Stimulated activated CD4-positive, alpha-beta T cell treated with anti-CD3 and anti-CD28 coated beads, TNF-alpha, amount 100 ng/mL, for 1 hour (primary cell): Measurements from ENCODE around the gene C18orf63.
"Not testable (repeated sequence)": the region's sequence is repeated elsewhere in the genome, so short reads cannot be mapped to it uniquely, and the experiment has no call there.

Experiments used
- DNase-seq, 3 donors: peaks; one replicate each; pipeline ENCODE4 v3.0.0-alpha.2; 2020; ENCODE audit warnings: low read depth in 3 of 3, low spot score in 1 of 3

The C18orf63 gene

DNA sequence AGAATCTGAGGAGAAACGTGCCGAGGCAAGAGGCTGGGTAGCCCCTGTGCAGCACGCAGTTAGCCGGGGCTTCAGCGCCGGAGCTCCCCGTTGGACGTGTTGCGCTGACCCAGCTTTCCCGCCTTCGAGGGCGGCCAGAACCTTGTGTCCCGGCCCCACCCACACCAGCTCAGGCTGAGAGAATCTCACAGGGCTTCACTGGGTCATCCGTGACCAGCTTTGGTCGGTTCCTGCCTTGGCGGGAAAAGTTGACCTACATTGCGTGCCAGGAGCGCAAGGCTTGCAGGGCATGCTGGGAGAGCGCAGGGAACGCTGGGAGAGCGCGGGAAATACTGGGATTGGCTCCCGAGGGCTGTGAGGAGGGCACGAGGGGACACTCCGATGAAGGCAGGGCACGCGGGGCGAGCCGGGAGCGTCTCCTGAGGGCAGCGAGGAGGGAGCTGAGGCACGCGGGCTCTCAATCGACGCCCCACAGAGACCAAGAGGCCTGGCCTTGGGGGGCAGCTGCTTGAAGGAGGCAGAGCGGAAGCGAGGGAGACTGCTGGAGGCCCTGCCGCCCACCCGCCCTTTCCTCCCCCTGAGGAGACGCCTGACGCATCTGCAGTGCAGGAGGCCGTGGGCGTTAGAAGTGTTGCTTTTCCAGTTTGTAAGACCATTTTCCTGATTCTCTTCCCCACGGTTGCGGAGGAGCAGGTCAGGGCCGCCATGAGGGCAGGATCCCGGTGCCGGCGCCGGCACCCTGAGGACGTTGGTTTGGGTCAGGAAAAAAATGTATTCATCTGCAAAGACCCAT lies at the start of gene C18orf63:
C18orf63 (plus strand) TSS at position 376 of the 793 bp plus-strand sequence. CDS start 2,027 bp downstream, outside the sequence.
- no peak for DNase-seq

DNA sequence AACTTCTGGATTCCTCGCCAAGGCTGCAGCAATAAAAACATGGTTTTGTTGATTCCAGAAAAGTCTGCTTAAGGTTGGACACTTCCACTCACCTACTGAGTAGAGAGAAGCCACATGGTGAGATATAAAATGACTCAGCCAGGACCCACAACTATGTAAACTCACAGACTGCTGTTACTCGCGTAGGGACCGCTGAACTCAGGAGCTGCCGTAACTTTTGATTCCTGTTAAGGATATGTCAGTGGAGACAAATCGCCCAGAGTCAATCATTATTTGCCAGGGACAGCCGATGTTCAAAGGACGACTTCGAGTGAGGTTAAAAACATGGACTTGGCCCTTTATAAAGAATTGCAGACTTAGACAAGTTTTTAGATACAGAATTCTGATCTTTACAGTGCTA lies 49.5 kb upstream of the C18orf63 start:
- no peak for DNase-seq

DNA sequence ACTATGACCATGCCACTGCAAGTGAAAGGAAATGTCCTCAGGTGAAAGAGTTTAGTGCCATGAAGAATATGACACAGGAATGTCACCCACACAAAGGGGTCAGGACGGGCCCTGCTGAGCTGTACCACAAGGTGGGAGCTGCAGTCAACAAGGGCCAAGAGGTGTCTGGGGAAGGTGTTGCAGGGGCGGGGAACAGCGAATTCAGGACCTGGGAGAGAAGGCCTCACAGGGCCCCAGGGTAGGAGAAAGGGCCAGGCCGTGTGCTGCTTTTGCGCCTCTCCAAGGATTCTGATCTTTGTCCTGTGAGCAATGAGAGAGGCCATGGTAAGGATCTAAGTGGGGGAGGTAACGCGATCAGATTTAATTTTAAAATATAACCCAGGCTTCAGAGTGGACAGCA lies 47.5 kb upstream of the C18orf63 start:
- no peak for DNase-seq

DNA sequence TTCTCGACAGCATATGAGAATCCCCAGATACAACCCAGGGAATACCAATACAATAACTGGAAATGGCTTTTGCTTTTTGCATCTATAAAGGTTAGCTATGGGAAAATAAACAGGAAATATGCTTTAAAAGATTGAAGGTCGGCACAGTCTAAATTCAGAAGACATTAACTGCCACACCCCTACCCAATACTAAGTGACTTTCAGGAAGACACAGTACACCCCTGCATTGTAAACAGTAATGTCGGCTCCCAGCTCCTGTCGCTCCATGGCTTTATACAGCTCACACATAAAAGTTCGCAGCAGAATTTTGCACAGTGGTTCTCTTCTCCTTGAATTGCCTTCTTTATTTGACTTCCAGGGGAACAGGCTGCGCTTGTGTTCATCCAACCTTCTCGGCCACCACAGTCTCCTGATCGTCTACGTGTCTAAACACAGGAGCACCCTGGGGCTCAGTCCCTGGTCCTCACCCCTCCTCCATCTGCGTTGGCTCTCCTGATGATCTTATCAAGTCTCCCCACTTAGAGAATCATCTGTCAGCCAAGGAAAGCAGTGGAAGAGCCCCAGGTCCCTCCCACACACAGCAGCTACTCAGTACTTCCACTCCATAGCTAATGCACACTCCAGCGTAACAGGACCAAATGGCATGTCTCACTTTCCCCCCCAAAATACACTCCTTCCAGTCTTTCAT lies 46.6 kb upstream of the C18orf63 start:
- DNase-seq: no peak

DNA sequence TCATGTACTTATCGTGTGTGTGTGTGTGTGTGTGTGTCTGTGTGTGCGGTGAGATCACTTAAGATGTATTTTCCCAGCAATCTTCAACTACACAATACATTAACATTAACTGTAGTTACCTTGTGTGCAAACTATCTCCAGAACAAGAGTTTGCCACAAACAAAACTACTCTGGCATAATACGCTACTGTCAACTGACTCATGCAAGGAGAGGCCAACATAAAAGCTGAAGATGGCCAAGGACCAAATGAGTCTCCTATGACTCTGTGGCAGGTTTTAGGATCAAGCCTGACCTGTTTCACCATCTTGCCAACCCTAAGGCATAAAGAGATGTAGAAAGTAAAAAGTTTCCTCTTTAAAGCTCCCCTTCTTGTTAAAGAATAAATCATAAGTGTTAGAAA lies 44.0 kb upstream of the C18orf63 start:
- DNase-seq: no peak

DNA sequence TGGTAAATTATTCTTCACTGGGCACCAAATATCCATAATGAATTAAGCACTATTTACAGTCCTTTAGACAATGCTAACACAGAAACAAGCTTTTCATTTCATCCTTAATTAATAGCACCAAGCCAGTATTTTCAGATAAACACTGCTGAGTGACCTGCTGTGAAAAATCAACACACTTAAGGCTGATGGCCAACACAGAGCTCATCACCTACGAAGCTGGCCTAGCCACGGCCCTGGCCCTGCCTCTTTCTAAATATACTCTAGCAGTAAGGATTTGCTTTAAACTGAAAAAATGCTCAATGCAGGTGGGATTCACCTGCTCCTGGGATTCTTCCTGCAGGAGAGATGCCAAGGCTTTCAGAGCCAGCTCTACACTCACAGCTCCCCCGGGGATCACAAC lies 42.2 kb upstream of the C18orf63 start:
- DNase-seq: no peak

DNA sequence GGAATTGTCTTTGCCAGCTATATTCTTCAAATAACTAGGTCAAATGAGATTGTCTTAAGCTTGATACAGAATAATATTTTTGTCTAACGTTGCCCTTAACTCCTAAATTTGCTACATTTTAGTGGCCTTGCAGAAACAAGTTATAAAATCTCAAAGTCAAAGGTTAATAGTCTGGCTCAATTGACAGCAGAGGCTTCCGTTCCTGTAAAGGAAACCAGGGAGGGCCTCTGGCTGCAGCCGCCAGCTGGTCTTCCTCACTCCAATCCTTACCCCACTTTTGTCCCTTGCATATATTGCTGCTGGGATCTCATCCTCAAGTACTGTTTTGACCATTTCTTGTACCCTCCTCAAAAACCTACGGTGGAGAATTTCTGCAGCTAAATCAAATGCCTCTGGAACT lies 40.9 kb upstream of the C18orf63 start:
- DNase-seq: no peak

DNA sequence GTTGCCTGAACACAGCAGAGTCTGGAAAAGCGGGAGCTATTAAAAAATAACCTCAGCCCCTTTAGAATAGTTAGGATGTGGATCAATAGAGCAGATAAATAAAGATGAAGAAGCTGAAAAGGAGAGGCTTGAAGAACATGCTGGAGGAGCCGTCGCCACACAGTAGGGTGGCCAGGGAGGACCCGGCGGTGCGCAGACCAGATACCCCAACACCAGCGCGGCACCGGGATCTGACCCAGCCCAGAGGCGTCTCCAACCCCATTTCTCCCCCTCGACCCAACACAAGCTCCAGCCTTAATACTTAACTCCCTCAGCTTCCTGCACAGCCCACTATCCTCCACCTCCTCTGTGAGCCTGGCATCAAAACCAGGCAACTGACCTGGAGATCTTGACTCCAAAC lies 39.9 kb upstream of the C18orf63 start:
- DNase-seq: no peak

DNA sequence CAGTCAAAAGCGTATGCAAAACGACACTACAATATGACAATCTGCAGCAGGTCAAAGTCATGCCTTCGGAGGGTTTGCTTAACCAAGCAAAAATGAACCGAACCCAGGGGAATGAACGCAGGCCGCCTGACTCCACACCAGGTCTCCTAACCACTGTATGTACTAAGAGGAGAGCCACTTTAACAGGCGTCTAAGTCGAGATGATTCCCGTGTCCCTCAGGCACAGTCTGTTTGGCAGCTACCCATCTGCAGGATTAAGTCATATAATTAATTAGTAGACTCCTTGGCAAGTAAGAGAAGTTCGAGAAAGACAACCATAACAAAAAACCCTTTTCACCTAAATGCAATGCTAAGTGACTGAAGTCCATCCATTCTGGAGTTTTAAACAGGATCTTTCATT lies 39.0 kb upstream of the C18orf63 start:
- no peak for DNase-seq

DNA sequence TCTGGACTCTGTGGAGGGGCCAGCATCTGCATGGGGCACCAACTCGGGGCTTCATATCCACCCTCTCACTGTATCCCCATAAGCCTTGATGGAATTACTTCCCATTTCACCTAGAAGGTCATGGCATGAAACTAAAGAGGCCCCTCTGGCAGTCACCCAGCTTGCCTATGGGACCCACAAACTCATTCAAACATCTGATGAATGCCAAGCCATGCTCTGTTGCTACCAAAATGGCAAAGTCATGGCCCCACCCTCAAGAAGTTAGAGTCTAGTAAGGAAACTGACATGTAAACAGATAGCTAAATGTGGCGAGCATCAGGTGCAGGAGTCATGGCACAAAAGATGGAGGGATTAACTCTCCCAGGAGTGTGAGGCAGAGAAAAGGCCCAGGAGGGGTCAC lies 38.3 kb upstream of the C18orf63 start:
- no peak for DNase-seq

DNA sequence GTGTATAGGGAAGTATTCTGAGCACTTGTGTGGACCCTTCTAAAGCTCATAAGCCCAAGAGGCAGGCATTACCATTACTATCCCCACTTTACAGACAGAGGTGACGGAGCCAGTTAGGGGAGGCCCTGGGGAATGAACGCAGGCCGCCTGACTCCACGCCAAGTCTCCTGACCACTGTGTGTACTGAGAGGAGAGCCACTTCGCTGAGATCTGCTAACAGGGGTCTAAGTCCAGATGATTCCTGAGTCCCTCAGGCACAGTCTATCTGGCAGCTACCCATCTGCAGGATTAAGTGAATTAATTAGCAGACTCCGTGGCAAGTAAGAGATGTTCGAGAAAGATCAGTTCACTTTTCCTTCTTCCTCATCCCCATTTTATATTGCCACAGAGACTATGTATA lies 37.6 kb upstream of the C18orf63 start:
- DNase-seq: no peak

DNA sequence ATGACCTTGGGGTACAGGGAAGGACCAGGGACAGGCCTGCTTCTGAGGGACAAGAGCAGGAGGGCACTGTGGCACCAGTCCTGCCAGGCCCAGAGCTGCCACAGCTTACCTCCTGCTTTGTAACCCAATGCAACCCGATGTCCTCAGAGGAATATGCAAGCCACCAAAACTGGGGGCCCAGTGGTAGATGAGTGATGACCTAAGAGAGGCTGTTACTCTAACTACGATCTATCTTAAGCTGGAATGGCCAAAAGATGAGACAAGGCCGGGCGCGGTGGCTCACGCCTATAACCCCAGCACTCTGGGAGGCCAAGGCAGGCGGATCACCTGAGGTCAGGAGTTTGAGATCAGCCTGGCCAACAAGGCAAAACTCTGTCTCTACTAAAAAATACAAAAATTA lies 36.7 kb upstream of the C18orf63 start:
- DNase-seq: no peak

DNA sequence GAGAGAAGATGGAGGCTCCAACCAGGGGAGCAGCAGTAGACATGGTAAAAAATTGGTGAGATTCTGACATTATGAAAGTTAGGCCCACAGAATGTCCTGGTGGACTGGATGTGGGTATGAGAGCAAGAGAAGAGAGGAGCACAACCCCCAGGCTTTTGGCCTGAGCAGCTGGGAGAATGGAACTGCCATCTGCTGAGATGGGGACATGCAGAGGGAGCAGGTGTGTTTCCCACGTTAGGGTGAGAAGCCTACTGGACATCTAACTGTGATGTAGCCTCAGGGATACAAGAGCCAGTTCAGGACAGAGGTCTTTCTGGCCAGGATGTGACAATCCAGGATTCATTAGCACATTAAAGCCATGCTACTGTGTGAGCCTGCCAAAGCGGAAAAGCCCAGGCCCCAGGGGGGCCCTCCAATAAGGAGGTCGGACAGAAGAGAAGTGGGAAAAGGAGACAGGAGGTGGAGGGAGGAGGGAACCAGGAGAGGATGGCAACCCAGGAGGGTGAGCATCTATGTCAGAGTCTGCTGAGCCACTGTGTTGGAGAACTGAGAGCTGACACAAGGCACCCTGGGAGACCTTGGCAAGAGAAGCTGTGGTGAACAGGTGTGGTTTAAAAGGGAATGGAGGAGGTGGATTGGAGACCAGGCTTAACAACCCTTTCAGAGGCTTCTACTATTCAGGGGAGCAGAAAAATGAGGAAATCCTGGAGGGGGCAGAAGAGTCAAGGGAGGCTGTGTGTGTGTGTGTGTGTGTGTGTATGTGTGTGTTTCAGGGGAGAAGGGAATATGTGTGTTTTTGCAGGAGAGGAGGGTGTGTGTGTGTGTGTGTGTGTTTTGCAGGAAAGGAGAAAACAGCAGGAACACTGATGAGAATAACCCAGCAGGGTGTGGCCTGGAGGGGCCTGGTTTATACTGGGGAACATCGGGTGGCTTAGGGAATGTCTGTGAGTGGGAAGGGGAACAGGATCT lies 34.3 kb upstream of the C18orf63 start:
- DNase-seq: no peak

DNA sequence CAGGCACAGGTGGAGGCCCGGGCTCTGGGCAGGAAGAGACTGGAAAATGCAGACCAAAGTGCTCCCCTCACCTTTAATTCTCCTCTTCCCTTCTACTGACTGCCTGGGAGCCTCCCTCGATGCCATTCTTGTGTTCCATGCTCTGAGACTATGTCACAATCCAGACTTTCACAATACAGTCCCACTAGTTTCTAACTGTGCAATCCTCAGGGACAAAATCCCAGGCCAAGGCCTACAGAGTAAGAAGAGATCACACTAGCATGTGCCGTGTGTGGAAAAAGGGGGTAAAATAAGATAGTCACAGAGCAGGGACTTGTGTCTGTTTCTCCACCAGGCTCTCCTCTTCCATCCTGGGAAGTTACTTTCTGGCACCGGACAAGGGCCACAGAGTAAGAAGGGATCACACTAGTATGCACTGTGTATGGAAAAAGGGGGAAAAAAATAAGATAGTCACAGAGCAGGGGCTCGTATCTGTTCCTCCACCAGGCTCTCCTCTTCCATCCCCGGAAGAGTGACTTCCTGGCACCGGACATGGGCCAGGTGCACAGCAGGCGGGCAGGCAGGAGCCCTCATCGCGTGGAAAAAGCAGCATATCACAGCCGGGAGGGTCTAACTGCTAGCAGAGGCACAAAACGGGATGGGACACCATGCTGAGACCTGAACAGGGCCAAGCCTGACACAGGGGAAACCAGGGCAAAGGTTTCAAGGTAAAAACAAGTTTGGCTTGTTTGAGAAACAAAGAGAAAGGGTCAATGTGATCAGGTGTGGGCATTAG lies 33.5 kb upstream of the C18orf63 start:
- no peak for DNase-seq

DNA sequence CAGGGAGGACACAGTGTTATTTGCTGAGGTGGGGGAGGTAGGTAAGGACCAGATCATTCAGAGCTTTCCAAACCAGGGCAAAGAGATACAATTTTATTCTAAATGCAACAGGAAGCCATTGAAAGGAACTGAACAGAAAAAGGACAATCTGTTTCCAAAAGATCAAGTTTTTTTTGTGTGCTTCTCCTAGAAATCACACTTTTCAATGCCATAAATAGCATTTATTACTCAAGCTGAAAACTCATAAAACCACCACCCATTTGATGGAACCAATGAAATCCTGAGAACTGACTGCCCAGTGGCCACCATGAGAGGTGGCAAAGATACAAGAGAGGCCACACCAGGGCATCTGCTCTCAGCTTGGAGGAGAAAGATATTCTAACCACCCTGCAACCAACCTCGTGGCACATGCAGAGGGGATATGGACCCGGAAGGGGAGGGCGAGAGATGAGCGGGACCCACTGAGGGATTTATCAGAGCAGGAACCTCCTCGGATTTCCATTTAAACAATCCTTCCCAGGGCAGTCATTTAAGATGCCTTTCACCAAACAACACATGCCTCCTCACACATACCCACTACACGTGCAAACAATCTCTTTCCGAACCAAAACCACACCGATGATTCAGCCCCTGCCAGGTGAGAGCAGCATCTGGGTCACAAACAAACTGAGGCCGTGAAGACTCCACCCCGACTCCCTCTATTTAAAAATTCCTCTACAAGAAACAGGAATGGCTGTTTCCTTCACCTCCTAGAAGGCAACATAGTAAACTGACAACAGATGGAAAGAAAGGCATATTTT lies 32.7 kb upstream of the C18orf63 start:
- no peak for DNase-seq

DNA sequence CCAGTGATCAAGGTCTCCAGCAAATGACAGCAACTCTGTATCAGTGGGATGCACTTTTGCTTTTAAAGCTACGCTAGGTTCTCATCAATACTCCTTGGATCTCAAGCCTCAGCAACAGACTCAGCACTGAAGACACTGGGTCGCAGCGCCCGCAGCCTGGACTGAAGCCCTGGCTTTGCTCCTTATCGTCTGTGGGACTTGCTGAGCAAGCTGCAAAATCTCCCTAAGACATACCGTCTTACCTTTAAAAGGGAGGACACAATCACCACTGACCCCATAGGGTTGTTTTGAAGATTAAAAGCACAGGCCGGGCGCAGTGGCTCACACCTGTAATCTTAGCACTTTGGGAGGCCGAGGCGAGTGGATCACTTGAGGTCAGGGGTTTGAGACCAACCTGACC lies 32.0 kb upstream of the C18orf63 start:
- DNase-seq: no peak

DNA sequence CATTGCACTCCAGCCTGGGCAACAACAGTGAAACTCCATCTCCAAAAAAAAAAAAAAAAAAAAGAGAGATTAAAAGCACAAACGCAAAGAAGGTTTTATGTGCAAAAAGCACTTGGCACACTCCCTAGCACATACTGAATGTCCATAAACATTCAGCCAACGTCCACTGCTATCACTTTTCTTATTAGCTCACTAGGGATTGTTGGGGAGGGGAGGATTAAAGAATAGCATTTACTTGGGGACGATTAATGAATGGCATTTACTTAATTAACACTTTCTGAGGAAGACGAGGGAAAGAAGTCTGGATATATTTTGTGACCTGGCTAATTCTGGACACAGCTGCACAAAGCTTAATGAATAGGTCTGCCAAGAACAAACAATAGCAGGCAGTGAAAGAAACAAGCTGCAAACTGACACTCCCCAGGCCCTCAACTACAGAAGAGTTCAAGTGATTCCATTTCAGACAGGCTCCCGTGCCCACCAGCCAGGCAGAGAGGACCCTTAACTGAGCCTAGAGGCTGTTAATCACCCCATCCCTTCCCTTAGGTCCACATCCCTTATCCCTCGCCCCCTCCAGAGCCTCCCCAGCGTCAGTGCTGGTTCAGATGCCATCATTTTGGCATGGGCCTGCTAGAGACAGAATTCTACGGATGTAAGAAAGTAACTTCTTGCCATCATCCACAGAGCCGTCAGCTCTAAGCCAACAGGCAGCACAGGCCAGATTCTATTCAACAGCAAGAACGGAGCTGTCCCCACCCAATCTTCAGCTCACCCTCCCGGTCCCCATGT lies 31.3 kb upstream of the C18orf63 start:
- no peak for DNase-seq

DNA sequence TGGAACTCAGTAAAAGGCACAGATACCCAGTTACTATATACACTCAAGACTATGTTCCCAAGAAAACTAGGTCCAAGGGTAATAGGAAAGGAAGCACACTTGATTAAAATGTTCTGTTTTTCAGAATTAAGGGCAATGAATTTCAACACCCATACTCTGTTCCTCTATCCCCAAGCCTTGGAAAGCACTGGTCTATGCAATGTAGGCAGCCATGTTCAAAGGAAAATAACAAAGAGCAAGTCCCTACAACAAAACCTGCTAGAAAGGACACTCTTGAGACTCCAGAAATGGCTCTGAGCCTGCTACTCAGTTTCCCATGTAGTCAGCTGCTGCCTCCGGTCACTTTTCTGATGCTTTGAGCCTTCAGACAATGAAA lies 30.7 kb upstream of the C18orf63 start:
- no peak for DNase-seq

DNA sequence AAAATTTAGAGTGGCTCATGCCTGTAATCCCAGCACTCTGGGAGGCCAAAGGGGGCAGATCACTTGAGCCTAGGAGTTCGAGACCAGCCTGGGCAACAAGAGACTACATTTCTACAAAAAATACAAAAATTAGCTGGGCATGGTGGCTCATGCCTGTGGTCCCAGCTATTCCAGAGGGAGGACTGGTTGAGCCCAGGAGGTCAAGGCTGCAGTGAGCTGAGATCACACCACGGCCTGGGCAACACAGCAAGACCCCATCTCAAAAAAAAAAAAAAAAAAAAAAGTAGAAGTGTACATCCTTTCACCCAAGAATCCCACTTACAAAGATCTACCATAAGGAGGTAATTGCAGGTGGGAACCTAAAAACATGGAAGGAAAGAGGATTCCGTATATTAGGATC lies 30.1 kb upstream of the C18orf63 start:
- not testable (repeated sequence) for DNase-seq
